HepG2 (cell line): ENCODE results near the gene UGT2A3.

Source experiments
- FOXA1 ChIP-seq, 2 experiments: fragments of 450-650 bp in 1 of 2; sonication (generic) in 1 of 2; formaldehyde crosslinking in 1 of 2; IDR thresholded peaks; 2 replicates each; pipeline versions ENCODE4 v1.4.0 to v1.6.1; 2016 to 2020; ENCODE audit warnings: missing genetic modification reagents in 1 of 2
- MAFK ChIP-seq, 2 experiments: IDR thresholded peaks in 1 of 2; conservative IDR thresholded peaks in 1 of 2; 2 replicates each; pipeline ENCODE4 v1.6.1; 2011; ENCODE audit warnings: improper control_type of control experiment in 2 of 2, low read length in 2 of 2

- TF ChIP-seq FOXA1 (IDR thresholded peaks at IDR 0.05) (no peak), FOXA1 (CRISPR knock-in tag; IDR thresholded peaks at IDR 0.05) (no peak), MAFK (conservative IDR thresholded peaks at IDR 0.05 in 1 of 2, IDR thresholded peaks at IDR 0.05 in 1 of 2; ENCODE audit: low read length in 2 of 2) (no peak)
Observed at GRCh38 chr4:68962868-68963267, 11.3 kb upstream of the UGT2A3 start.
